Measurements from ENCODE around the gene FAT4. TPM values are rescaled to one million over a fixed set of nuclear protein-coding genes. Genes with fewer than 3 reads are reported as not detected.

Gene FAT4
- total and polyA plus RNA-seq, 9 of the 15 experiments (the other 6 are each of a cell fraction or from before 2014, with no cell fraction given): 0.01 TPM; not detected in 8

- TF ChIP-seq RAD21 (CRISPR knock-in tag; conservative IDR thresholded peaks at IDR 0.05 in 1 of 2, IDR thresholded peaks at IDR 0.05 in 1 of 2): peak; percentile 72
Measured at GRCh38 chr4:125283707-125284279, 31.0 kb upstream of the FAT4 start (continued).

DNA sequence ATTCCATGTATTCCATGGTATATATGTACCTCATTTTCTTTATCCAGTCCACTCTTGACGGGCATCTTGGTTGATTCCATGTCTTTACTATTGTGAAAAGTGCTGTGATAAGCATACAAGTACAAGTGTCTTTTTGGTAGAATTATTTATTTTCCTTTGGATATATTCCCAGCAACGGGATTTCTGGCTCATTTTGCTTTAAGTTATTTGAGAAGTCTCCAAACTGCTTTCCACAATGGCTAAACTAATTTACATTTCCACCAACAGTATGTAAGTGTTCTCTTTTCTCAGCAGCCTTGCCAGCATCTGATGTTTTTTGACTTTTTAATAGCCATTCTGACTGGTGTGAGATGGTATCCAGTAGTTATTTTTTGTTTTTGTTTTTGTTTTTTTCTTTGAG is 17.6 kb upstream of the FAT4 start:
- Histone ChIP-seq H4K20me1 (replicated peaks; ENCODE audit: control insufficient read depth, insufficient read depth, low read length) (no peaks in the 10 kb centered on the region), H3K36me3 (ENCODE audit: control insufficient read depth, insufficient read depth, low read length) (no peaks in the 10 kb centered on the region), H3K4me1 (replicated peaks in 1 of 2; ENCODE audit: control insufficient read depth in 2 of 2, insufficient read depth in 2 of 2, low read length in 2 of 2) (no peaks in the 10 kb centered on the region), H3K27me3 (ENCODE audit: control insufficient read depth in 2 of 2, insufficient read depth in 2 of 2, low read length in 2 of 2) (no peaks in the 10 kb centered on the region), H3K27ac (ENCODE audit: extremely low read depth, low read depth, low read length) (no peak overlapping the region), H3K79me2 (ENCODE audit: control insufficient read depth, insufficient read depth, low read length) (no peaks in the 10 kb centered on the region), H3K9me3 (replicated peaks; ENCODE audit: control insufficient read depth, insufficient read depth, low read depth, low read length) (no peaks in the 10 kb centered on the region), H3K9ac (ENCODE audit: insufficient read depth in 1 of 2, low read depth in 2 of 2, low read length in 2 of 2) (no peak overlapping the region), H2AFZ (ENCODE audit: low read depth, low read length) (no peak overlapping the region), H3K9me1 (ENCODE audit: control insufficient read depth, insufficient read depth, low read length) (no peaks in the 10 kb centered on the region), H3K4me2 (ENCODE audit: insufficient read depth, low read length) (no peak overlapping the region), H3K4me3 (no peak overlapping the region)
- POLR2A ChIA-PET: no interaction called here
- in situ Hi-C loops (cut with MboI): loop anchor here (25.0 kb wide), 1 partner anchor 960 kb away; no protein-coding TSS in a partner anchor
- ATAC-seq (no peak), FAIRE-seq (no peak), DNase-seq (ENCODE audit: extremely low read depth in 1 of 4, low spot score in 3 of 4) (no peak)
- no peak for TF ChIP-seq ILK (tag; IDR thresholded peaks at IDR 0.05; ENCODE audit: borderline replicate concordance, low read depth)
- TF ChIP-seq MLX (CRISPR knock-in tag; conservative IDR thresholded peaks at IDR 0.05): no peak
- TF ChIP-seq ZNF121 (CRISPR knock-in tag; conservative IDR thresholded peaks at IDR 0.05): no peak
- no peak for TF ChIP-seq TGIF2 (CRISPR knock-in tag; IDR thresholded peaks at IDR 0.05)
- TF ChIP-seq ZNF311 (CRISPR knock-in tag; IDR thresholded peaks at IDR 0.05): no peak
- no peak for TF ChIP-seq SP2 (IDR thresholded peaks at IDR 0.05; ENCODE audit: extremely low read depth, low read depth, low read length, poor library complexity, severe bottlenecking)
- no peak for TF ChIP-seq SRSF3 (IDR thresholded peaks at IDR 0.05; ENCODE audit: insufficient read depth, low read length)
- TF ChIP-seq TFAM (CRISPR knock-in tag; conservative IDR thresholded peaks at IDR 0.05): no peak
- no peak for TF ChIP-seq COPS2 (conservative IDR thresholded peaks at IDR 0.05)
- no peak for TF ChIP-seq SRSF9 (IDR thresholded peaks at IDR 0.05; ENCODE audit: borderline replicate concordance, low read depth, low read length)
- no peak for TF ChIP-seq ZNF589 (CRISPR knock-in tag; IDR thresholded peaks at IDR 0.05; ENCODE audit: low read depth)
- no peak for TF ChIP-seq NCOR1 (IDR thresholded peaks at IDR 0.05)
- TF ChIP-seq POLR2H (tag; IDR thresholded peaks at IDR 0.05; ENCODE audit: low read depth): no peak
- CTCF ChIA-PET (ENCODE audit: low intra/inter-chr PET ratio): no interaction called here
- no TSS peak for BruUV-seq (replicated peaks)
- intact Hi-C loops (cut with micrococcal nuclease): no loop called here
- 5% methylated on average over 2 of the region's 2 CpGs for whole genome bisulfite sequencing (ENCODE audit: insufficient coverage, low coverage, missing lambda C conversion rate)
